ENCODE results near the gene AQP3. TPM values are rescaled to one million over a fixed set of nuclear protein-coding genes. Genes with fewer than 3 reads are reported as not detected.

AQP3 gene
- total RNA-seq, 2 donors from 2014 or later, result 6.9 to 17.6 TPM

- no peak for ATAC-seq (ENCODE audit: insufficient number of reproducible peaks, low FRiP score, low read depth)
- no peaks in the 10 kb centered on the region for H3K36me3 ChIP-seq
- H3K27me3 ChIP-seq (replicated peaks; ENCODE audit: insufficient read depth), result no peaks in the 10 kb centered on the region
- H3K9me3 ChIP-seq, result no peaks in the 10 kb centered on the region
- H3K4me3 ChIP-seq, result no peak overlapping the region
- TF ChIP-seq CTCF (IDR thresholded peaks at IDR 0.05), result no peak
- H3K27ac ChIP-seq, result no peak overlapping the region
- no peak for DNase-seq (ENCODE audit: low spot score)
- H3K4me1 ChIP-seq (ENCODE audit: control insufficient read depth in 1 of 2, low read depth in 2 of 2), result no peaks in the 10 kb centered on the region
Measured at GRCh38 chr9:33436445-33436844, 10.9 kb downstream of the AQP3 start.

- TF ChIP-seq CTCF (IDR thresholded peaks at IDR 0.05), result no peak
- Histone ChIP-seq H3K36me3 (no peaks in the 10 kb centered on the region), H3K4me3 (no peak overlapping the region), H3K27me3 (replicated peaks; ENCODE audit: insufficient read depth) (no peaks in the 10 kb centered on the region), H3K27ac (no peak overlapping the region), H3K9me3 (no peaks in the 10 kb centered on the region), H3K4me1 (ENCODE audit: control insufficient read depth in 1 of 2, low read depth in 2 of 2) (no peaks in the 10 kb centered on the region)
- ATAC-seq (ENCODE audit: insufficient number of reproducible peaks, low FRiP score, low read depth) (no peak), DNase-seq (ENCODE audit: low spot score) (no peak)
Measured at GRCh38 chr9:33435821-33436277, 11.5 kb downstream of the AQP3 start.

- H3K9me3 ChIP-seq, result no peaks in the 10 kb centered on the region
- H3K27me3 ChIP-seq (replicated peaks; ENCODE audit: insufficient read depth), result no peaks in the 10 kb centered on the region
- ATAC-seq (ENCODE audit: insufficient number of reproducible peaks, low FRiP score, low read depth), result no peak
- no peak overlapping the region for H3K27ac ChIP-seq
- no peak overlapping the region for H3K4me3 ChIP-seq
- H3K36me3 ChIP-seq, result no peaks in the 10 kb centered on the region
- TF ChIP-seq CTCF (IDR thresholded peaks at IDR 0.05), result no peak
- no peak for DNase-seq (ENCODE audit: low spot score)
- no peaks in the 10 kb centered on the region for H3K4me1 ChIP-seq (ENCODE audit: control insufficient read depth in 1 of 2, low read depth in 2 of 2)
Measured at GRCh38 chr9:33434317-33435105, 12.9 kb downstream of the AQP3 start.

DNA sequence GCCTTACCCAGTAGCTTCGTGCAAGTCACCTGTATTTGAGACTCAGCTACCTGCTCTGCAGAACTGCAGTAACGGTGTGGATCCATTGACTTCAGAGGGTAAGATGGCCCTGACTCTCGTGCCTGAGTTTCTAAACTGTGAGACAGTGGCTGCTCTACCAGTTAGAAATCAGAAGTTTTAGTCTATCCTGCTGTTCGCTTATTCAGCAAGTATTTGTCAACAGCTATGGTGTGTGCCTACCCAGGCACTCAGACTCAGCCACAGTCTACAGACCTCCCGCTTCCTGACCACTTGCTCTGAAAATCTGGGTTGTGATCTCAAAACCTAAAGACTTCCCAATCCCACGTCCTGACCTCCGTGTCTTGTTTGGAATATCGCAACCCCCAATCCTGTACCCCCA is 13.5 kb downstream of the AQP3 start:
- Histone ChIP-seq H3K27ac (no peak overlapping the region), H3K4me1 (ENCODE audit: control insufficient read depth in 1 of 2, low read depth in 2 of 2) (no peaks in the 10 kb centered on the region), H3K27me3 (replicated peaks; ENCODE audit: insufficient read depth) (no peaks in the 10 kb centered on the region), H3K4me3 (no peak overlapping the region), H3K9me3 (no peaks in the 10 kb centered on the region), H3K36me3 (no peaks in the 10 kb centered on the region)
- TF ChIP-seq CTCF (IDR thresholded peaks at IDR 0.05), result no peak
- no peak for DNase-seq (ENCODE audit: low spot score)
- no peak for ATAC-seq (ENCODE audit: insufficient number of reproducible peaks, low FRiP score, low read depth)

DNA sequence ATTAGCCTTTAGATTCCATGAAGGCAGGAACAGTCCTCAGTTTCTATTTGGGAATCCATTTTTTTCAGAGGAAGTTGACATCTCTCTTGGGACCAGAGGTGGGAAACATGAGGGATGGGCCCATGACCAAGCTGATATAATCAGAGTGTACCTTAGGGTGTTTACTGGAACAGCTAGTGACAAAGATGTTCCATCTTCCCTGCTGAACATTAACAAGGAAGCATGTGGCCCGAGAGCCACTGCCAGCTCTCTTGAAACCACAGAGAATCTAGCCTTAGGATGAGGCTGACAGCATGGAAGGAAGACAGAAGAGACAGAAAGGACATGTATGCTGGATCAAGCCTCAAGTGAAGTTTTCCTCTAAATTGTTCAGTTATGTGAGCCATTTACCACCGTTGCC is 16.0 kb downstream of the AQP3 start:
- Histone ChIP-seq H3K27ac (no peak overlapping the region), H3K27me3 (replicated peaks; ENCODE audit: insufficient read depth) (no peaks in the 10 kb centered on the region), H3K36me3 (no peaks in the 10 kb centered on the region), H3K9me3 (no peaks in the 10 kb centered on the region), H3K4me1 (ENCODE audit: control insufficient read depth in 1 of 2, low read depth in 2 of 2) (no peaks in the 10 kb centered on the region), H3K4me3 (no peak overlapping the region)
- no peak for TF ChIP-seq CTCF (IDR thresholded peaks at IDR 0.05)
- no peak for DNase-seq (ENCODE audit: low spot score)
- ATAC-seq (ENCODE audit: insufficient number of reproducible peaks, low FRiP score, low read depth), result no peak

All from thoracic aorta (tissue), 2 donors.